ENCODE results near the gene PAXX. TPM values are rescaled to one million over a fixed set of nuclear protein-coding genes. Genes with fewer than 3 reads are reported as not detected.

Gene PAXX
- total RNA-seq, 3 donors from 2014 or later (not counting 1 experiment from before 2014, with no cell fraction given) = 161 to 188 (median 161) TPM

DNA sequence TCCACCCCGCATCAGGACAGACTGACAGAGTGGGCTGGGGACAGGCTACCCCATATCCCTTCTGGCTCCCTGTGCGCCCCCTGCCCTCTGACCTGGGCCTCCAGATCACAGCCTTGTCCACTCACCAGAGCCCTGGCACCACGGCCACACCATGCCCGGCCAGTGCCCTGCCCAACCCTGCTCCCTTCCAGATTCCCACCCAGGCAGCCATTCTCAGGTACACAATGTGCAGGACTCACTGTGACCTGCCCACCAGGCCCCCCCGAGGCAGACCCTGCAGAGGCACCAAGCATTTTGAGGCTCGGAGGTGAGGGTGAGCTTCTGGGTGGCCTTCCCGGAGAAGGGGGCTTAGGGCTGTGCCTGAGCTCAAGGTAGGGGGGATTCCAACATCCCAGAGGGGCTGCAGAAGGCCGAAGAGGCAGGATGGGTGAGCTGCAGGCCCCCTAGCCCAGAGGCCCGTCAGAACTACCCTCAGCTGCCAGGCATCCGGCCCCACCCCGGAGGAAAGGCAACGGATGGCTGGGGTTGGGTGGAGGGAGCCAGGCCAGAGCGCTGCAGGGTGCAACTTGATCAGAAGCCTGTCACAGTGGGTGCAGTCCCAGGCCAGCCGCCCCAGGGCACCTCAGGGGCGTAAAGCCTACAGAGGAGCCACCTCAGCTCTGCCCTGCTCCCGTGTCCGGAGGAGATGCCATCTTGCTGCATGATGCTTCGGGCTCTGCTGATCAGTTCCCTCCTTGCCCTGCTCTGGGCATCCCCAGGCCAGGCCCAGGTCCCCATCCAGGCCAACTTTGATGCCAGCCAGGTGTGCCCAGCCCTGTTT is 9.8 kb upstream of the PAXX start, which contains the start of gene LCNL1:
Gene LCNL1, plus strand, starts transcription at position 762 of the 820 bp plus-strand sequence. CDS start 594 bp downstream, outside the sequence.
- intact Hi-C loops (cut with micrococcal nuclease) = no loop called here
- no peaks in the 10 kb centered on the region for H3K9me3 Mint-ChIP-seq
- H3K27ac Mint-ChIP-seq = peak within 1 kb of the TSS in 1 of 2 donors; percentile 2
- no peak for DNase-seq
- H3K4me3 ChIP-seq (ENCODE audit: low read length) = no peak within 1 kb of the TSS
- peaks cover 10% of the 10 kb centered on the region for H3K27me3 ChIP-seq (ENCODE audit: control insufficient read depth, insufficient read depth, low read length)
- peaks cover 0 to 7% of the 10 kb centered on the region in 2 donors for H3K27me3 Mint-ChIP-seq (ENCODE audit: low read depth in 2 of 2)
- no peak for ATAC-seq
- no peaks in the 10 kb centered on the region for H3K36me3 ChIP-seq (ENCODE audit: control insufficient read depth, insufficient read depth, low read length)
- 86% methylated on average over 18 of the region's 18 CpGs for WGBS (ENCODE audit: insufficient coverage)
- H3K36me3 Mint-ChIP-seq = no peaks in the 10 kb centered on the region
- no peak within 1 kb of the TSS for H3K27ac ChIP-seq (ENCODE audit: low read length)
- peaks cover 20% of the 10 kb centered on the region for H3K4me1 ChIP-seq (ENCODE audit: control insufficient read depth, insufficient read depth, low read length)
- H3K4me3 Mint-ChIP-seq = no peak within 1 kb of the TSS
- peaks cover 0 to 9% of the 10 kb centered on the region in 2 donors for H3K4me1 Mint-ChIP-seq
- TF ChIP-seq CTCF (IDR thresholded peaks at IDR 0.05) = no peak
- H3K9me3 ChIP-seq (ENCODE audit: control insufficient read depth, insufficient read depth, low read length) = no peaks in the 10 kb centered on the region

GRCh38 chr9:136983167-136983566 is 9.1 kb upstream of the PAXX start:
- Histone ChIP-seq H3K4me1 (ENCODE audit: control insufficient read depth, insufficient read depth, low read length) (peaks cover 13% of the 10 kb centered on the region), H3K27ac (ENCODE audit: low read length) (no peak overlapping the region), H3K9me3 (ENCODE audit: control insufficient read depth, insufficient read depth, low read length) (no peaks in the 10 kb centered on the region), H3K4me3 (ENCODE audit: low read length) (no peak overlapping the region), H3K27me3 (ENCODE audit: control insufficient read depth, insufficient read depth, low read length) (peaks cover 11% of the 10 kb centered on the region), H3K36me3 (ENCODE audit: control insufficient read depth, insufficient read depth, low read length) (no peaks in the 10 kb centered on the region)
- no peaks in the 10 kb centered on the region for H3K36me3 Mint-ChIP-seq
- DNase-seq (no peak), ATAC-seq (no peak)
- intact Hi-C loops (cut with micrococcal nuclease) = no loop called here
- 56% methylated on average over 7 of the region's 9 CpGs for WGBS (ENCODE audit: insufficient coverage)
- H3K9me3 Mint-ChIP-seq = no peaks in the 10 kb centered on the region
- H3K4me3 Mint-ChIP-seq = no peak overlapping the region
- TF ChIP-seq CTCF (IDR thresholded peaks at IDR 0.05) = no peak
- peaks cover 0 to 11% of the 10 kb centered on the region in 2 donors for H3K27me3 Mint-ChIP-seq (ENCODE audit: low read depth in 2 of 2)
- H3K4me1 Mint-ChIP-seq = peaks cover 0 to 7% of the 10 kb centered on the region in 2 donors
- no peak overlapping the region for H3K27ac Mint-ChIP-seq

DNA sequence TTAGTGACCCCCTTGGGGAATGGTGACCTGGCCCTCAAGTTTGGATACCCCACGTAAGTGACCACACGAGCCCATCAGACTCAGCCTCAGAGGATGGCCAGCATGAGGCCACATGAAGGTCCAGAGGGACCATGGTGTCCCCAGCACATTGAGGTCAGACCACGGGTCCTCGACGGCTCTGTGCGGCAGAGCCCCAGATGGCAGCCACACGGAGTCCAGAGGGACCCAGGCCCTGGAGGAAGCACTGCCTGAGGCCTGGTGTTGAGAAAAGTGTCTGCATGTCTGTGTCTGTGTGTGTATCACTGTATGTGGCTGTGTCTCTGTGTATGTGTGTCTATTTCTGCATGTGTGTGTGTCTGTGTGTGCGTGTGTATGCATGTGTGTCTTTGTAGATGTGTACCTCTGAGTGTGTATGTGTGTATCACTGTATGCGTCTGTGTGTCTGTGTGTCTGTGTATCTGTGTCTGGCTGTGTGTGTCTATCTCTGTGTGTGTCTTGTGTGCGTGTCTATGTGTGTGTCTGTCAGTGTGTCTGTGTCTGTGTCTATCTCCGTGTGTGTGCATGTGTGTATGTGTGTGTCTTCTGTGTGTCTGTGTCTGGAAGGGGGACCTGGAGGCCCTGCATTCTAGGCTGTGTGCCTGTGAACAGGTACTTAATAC is 8.4 kb upstream of the PAXX start:
- no peak overlapping the region for H3K4me3 ChIP-seq (ENCODE audit: low read length)

More for the DNA sequence above, 8.4 kb upstream of the PAXX start:
- ATAC-seq (no peak), DNase-seq (no peak)
- no peak overlapping the region for H3K4me3 Mint-ChIP-seq
- no peaks in the 10 kb centered on the region for H3K9me3 Mint-ChIP-seq
- whole genome bisulfite sequencing (ENCODE audit: insufficient coverage) = 82% methylated on average over 10 of the region's 11 CpGs
- Histone ChIP-seq H3K27ac (ENCODE audit: low read length) (no peak overlapping the region), H3K36me3 (ENCODE audit: control insufficient read depth, insufficient read depth, low read length) (no peaks in the 10 kb centered on the region), H3K4me1 (ENCODE audit: control insufficient read depth, insufficient read depth, low read length) (peaks cover 10% of the 10 kb centered on the region), H3K27me3 (ENCODE audit: control insufficient read depth, insufficient read depth, low read length) (peaks cover 11% of the 10 kb centered on the region), H3K9me3 (ENCODE audit: control insufficient read depth, insufficient read depth, low read length) (no peaks in the 10 kb centered on the region)
- no peaks in the 10 kb centered on the region for H3K36me3 Mint-ChIP-seq
- intact Hi-C loops (cut with micrococcal nuclease) = no loop called here
- H3K27ac Mint-ChIP-seq = peak overlapping the region in 1 of 2 donors; percentile 2
- TF ChIP-seq CTCF (IDR thresholded peaks at IDR 0.05) = no peak
- peaks cover 0 to 7% of the 10 kb centered on the region in 2 donors for H3K4me1 Mint-ChIP-seq
- peaks cover 0 to 11% of the 10 kb centered on the region in 2 donors for H3K27me3 Mint-ChIP-seq (ENCODE audit: low read depth in 2 of 2)

All from natural killer cell (primary cell).